Thyroid gland (tissue), 4 donors: ENCODE measurements around the gene RTN4RL1.

ENCODE experiments used
- POLR2A ChIP-seq, 2 donors: fragments of 450-650 bp; IDR thresholded peaks; one replicate each; pipeline ENCODE4 v1.6.1; 2017; ENCODE audit warnings: antibody characterized with exemption in 2 of 2, mild to moderate bottlenecking in 2 of 2, moderate library complexity in 1 of 2
- TF ChIP-seq, protein P1 (sequence below), 6 experiments: fragments of 200-600 bp in 3 of 6; fragments of 450-650 bp in 3 of 6; sonication (generic) in 3 of 6; IDR thresholded peaks; one replicate each; pipeline ENCODE4 v1.5.1; 2016 to 2019; ENCODE audit warnings: antibody characterized with exemption in 6 of 6, mild to moderate bottlenecking in 2 of 6, inconsistent platforms in 1 of 6, moderate library complexity in 1 of 6

DNA sequence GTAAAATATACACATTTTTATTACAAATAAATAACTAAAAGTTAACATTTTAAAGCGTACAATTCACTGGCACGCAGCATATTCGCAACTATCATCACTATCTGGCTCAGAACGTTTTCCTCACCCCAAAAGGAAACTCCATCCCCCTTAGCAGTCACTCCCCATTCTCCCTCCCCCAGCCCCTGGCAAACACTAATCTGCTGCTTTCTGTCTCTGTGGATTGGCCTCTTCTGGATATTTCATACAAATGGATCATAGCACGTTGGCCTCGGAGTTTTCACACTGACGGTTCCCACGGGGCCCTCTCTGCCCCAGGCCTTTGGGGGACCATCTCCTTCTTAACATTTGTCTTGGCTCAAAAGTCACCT is 64.6 kb downstream of the RTN4RL1 start:
- TF ChIP-seq POLR2A (IDR thresholded peaks at IDR 0.05) = no peak
- TF ChIP-seq, protein P1, sequence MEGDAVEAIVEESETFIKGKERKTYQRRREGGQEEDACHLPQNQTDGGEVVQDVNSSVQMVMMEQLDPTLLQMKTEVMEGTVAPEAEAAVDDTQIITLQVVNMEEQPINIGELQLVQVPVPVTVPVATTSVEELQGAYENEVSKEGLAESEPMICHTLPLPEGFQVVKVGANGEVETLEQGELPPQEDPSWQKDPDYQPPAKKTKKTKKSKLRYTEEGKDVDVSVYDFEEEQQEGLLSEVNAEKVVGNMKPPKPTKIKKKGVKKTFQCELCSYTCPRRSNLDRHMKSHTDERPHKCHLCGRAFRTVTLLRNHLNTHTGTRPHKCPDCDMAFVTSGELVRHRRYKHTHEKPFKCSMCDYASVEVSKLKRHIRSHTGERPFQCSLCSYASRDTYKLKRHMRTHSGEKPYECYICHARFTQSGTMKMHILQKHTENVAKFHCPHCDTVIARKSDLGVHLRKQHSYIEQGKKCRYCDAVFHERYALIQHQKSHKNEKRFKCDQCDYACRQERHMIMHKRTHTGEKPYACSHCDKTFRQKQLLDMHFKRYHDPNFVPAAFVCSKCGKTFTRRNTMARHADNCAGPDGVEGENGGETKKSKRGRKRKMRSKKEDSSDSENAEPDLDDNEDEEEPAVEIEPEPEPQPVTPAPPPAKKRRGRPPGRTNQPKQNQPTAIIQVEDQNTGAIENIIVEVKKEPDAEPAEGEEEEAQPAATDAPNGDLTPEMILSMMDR (IDR thresholded peaks at IDR 0.05) = no peak
